ENCODE results near the gene SETD3.

The SETD3 gene

DNA sequence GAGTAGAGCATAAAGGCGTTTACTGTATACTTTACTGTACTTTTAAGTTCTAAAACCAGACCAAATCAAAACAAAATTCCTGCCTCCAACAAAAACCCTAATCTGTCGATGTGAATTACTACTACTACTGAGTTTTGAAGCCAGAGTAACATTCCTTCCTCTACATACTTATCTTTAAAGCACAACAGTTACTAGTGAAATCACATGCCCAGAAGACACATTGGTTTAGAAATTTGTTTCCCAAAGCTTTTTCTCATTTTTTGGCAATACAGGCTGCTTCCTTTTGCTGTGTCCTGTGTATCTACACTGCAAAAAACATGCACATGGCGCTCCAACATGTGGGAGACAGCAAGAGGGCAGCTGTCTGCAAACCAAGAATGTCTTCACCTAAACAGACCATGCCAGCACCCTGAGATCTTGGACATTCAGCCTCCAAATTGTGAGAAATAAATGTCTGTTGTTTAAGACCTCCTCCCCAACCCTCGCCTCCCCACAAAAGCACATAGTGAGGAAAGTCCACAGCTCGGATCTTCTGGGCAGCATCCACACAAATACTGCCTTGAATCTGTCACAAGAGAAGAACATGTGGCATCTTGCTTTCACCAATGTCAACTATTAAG, 21.1 kb downstream of the SETD3 start:
- DNase-seq (ENCODE audit: low spot score), result no peak
- TF ChIP-seq, protein P1, sequence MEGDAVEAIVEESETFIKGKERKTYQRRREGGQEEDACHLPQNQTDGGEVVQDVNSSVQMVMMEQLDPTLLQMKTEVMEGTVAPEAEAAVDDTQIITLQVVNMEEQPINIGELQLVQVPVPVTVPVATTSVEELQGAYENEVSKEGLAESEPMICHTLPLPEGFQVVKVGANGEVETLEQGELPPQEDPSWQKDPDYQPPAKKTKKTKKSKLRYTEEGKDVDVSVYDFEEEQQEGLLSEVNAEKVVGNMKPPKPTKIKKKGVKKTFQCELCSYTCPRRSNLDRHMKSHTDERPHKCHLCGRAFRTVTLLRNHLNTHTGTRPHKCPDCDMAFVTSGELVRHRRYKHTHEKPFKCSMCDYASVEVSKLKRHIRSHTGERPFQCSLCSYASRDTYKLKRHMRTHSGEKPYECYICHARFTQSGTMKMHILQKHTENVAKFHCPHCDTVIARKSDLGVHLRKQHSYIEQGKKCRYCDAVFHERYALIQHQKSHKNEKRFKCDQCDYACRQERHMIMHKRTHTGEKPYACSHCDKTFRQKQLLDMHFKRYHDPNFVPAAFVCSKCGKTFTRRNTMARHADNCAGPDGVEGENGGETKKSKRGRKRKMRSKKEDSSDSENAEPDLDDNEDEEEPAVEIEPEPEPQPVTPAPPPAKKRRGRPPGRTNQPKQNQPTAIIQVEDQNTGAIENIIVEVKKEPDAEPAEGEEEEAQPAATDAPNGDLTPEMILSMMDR (IDR thresholded peaks at IDR 0.05; ENCODE audit: borderline replicate concordance, control extremely low read depth, extremely low read depth, insufficient read depth, missing control alignments), result no peak
- in situ Hi-C loops (cut with MboI; ENCODE audit: low sequenced_read_pairs, unreplicated experiment), result no loop called here

DNA sequence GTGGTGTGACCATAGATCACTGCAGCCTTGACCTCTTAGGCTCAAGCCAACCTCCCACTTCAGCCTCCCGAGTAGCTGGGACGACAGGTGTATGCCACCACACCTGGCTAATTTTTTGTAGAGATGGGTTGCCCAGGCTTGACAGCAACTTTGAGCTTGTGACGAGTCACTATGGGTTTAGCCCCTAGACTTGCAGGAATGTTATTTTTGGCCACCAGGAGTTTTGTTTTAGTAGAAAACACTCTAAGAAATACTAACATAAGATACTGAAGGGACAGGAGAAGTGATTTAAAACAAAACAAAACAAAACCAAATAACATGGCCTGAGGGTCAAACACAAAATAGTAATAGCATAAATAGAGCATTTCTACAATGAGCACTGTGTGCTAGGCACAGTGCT, 26.4 kb downstream of the SETD3 start:
- no peak for DNase-seq (ENCODE audit: low spot score)
- TF ChIP-seq, protein P1 (IDR thresholded peaks at IDR 0.05; ENCODE audit: borderline replicate concordance, control extremely low read depth, extremely low read depth, insufficient read depth, missing control alignments), result no peak
- in situ Hi-C loops (cut with MboI; ENCODE audit: low sequenced_read_pairs, unreplicated experiment), result no loop called here

DNA sequence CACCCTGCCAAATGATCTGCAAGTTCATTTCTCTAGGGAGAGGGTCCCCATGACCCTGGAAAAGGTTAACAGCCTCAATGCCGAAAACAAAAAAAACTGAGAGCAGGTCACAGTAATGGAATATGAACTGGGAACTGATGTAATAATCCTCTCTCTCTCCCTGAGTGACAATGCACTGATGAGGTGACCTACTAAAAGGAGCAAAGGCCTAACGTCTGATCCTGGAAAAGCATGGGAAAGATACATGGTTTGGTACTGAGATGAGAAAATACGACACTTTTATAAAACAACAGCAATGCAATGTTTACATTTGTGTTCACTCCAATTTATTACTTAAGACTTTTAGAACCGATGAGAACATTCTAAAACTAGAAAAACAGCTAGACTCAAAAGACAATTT, 27.7 kb downstream of the SETD3 start:
- in situ Hi-C loops (cut with MboI; ENCODE audit: low sequenced_read_pairs, unreplicated experiment), result no loop called here
- TF ChIP-seq, protein P1 (IDR thresholded peaks at IDR 0.05; ENCODE audit: borderline replicate concordance, control extremely low read depth, extremely low read depth, insufficient read depth, missing control alignments), result no peak
- no peak for DNase-seq (ENCODE audit: low spot score)

DNA sequence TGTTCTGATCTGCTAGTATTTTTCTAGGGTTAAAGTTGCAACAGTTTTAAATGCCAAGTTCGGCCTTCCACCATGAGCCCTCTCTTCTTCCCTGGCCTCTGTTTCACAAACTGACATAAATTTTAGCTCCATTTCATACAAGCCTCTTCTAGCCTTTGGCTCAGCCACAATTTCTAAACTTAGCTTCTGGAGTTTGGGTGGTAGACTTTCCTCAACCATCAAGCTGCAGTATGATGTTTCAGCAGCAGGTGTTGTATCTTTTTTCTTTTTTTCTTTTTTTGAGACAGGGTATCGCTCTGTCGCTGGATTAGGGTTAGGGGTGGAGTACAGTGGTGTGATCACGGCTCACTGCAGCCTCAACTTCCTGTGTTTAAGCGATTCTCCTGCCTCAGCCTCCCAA, 29.4 kb downstream of the SETD3 start:
- in situ Hi-C loops (cut with MboI; ENCODE audit: low sequenced_read_pairs, unreplicated experiment), result no loop called here
- DNase-seq (ENCODE audit: low spot score), result no peak
- TF ChIP-seq, protein P1 (IDR thresholded peaks at IDR 0.05; ENCODE audit: borderline replicate concordance, control extremely low read depth, extremely low read depth, insufficient read depth, missing control alignments), result no peak

DNA sequence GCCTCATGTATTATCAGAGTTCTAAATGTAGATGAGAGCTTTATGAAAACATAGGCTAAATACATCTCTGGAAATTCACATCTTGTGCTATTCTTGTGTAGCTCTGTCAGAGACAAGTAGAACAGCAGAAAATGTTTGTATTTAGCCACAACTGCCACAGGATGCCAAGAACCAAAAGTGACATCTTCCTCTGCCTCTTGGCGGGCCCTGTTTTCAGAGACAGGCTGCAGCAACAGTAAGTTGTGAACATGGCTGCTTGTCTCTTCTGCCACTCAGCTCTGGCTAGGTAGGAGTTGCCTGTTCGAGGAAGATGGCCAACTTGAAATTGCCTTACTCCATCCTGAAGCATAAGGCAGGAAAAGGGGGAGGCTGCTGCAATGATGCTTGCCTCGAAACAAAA, 30.4 kb downstream of the SETD3 start:
- no peak for DNase-seq (ENCODE audit: low spot score)
- in situ Hi-C loops (cut with MboI; ENCODE audit: low sequenced_read_pairs, unreplicated experiment), result no loop called here
- TF ChIP-seq, protein P1 (IDR thresholded peaks at IDR 0.05; ENCODE audit: borderline replicate concordance, control extremely low read depth, extremely low read depth, insufficient read depth, missing control alignments), result no peak

DNA sequence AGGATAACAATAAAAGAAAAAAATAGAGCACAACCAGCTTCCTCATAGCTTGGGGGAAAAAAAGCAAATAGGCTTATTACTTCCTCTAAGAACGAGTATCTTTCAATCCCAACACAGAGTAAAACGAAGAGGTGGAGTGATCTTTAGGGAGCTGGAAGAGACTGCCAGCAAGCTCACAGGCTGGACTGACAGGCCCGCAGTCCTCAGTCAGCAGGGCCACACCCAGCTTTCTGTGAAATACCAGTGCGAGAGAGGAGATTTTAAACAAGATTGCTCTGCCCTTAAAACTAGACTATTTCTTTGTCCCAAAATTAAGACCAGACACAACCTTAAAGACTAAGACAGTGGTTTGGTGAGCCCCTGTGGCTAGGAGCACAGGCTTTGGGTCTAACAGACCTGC, 32.9 kb downstream of the SETD3 start:
- in situ Hi-C loops (cut with MboI; ENCODE audit: low sequenced_read_pairs, unreplicated experiment), result no loop called here
- DNase-seq (ENCODE audit: low spot score), result no peak
- TF ChIP-seq, protein P1 (IDR thresholded peaks at IDR 0.05; ENCODE audit: borderline replicate concordance, control extremely low read depth, extremely low read depth, insufficient read depth, missing control alignments), result no peak

Data from GM13976 (cell line).